HepG2 (cell line): ENCODE results near the gene ZNF30. TPM values are rescaled to one million over a fixed set of nuclear protein-coding genes. Genes with fewer than 3 reads are reported as not detected.

ENCODE experiments used
- ATF7 ChIP-seq, 2 experiments: fragments of 450-650 bp in 1 of 2; sonication (generic) in 1 of 2; formaldehyde crosslinking in 1 of 2; IDR thresholded peaks; 2 replicates each; pipeline versions ENCODE4 v1.4.0 to v1.6.1; 2016 to 2020; ENCODE audit warnings: antibody characterized with exemption in 1 of 2, mild to moderate bottlenecking in 1 of 2, missing genetic modification reagents in 1 of 2
- CEBPG ChIP-seq: IDR thresholded peaks from 2 replicates; pipeline ENCODE4 v1.6.1; 2016
- CHCHD3 ChIP-seq: sonication (generic); formaldehyde crosslinking; IDR thresholded peaks from 2 replicates; pipeline ENCODE4 v1.8.0; 2022; ENCODE audit warnings: mild to moderate bottlenecking, missing genetic modification reagents, moderate library complexity
- CTCF ChIP-seq: sonication (generic); formaldehyde crosslinking; IDR thresholded peaks from 2 replicates; pipeline ENCODE4 v1.5.0; 2020; ENCODE audit warnings: mild to moderate bottlenecking, missing genetic modification reagents, moderate library complexity
- DMTF1 ChIP-seq: sonication (generic); formaldehyde crosslinking; IDR thresholded peaks from 2 replicates; pipeline ENCODE4 v1.4.0; 2020; ENCODE audit warnings: mild to moderate bottlenecking, missing genetic modification reagents
- HNRNPLL ChIP-seq: fragments of 200-400 bp; formaldehyde crosslinking; IDR thresholded peaks from 2 replicates; pipeline ENCODE4 v1.6.1; 2017; ENCODE audit warnings: mild to moderate bottlenecking, low read depth, low read length; ENCODE audit not compliant: poor library complexity, severe bottlenecking
- IRX3 ChIP-seq: sonication (generic); formaldehyde crosslinking; IDR thresholded peaks from 2 replicates; pipeline ENCODE4 v1.8.1; 2023; ENCODE audit warnings: mild to moderate bottlenecking, low read depth, missing genetic modification reagents, borderline replicate concordance
- KLF11 ChIP-seq: IDR thresholded peaks from 2 replicates; pipeline ENCODE4 v1.6.1; 2016; ENCODE audit warnings: missing compliant biosample characterization
- MEF2D ChIP-seq: sonication (generic); formaldehyde crosslinking; IDR thresholded peaks from 2 replicates; pipeline ENCODE4 v1.5.1; 2020; ENCODE audit warnings: mild to moderate bottlenecking, missing genetic modification reagents
- MEIS2 ChIP-seq: sonication (generic); formaldehyde crosslinking; IDR thresholded peaks from 2 replicates; pipeline ENCODE4 v1.9.0; 2021; ENCODE audit warnings: mild to moderate bottlenecking, missing genetic modification reagents
- NR2F1 ChIP-seq, 2 experiments: fragments of 450-650 bp in 1 of 2; formaldehyde crosslinking in 1 of 2; IDR thresholded peaks; 2 replicates each; pipeline versions ENCODE4 v1.5.0 to v1.6.1; 2016 to 2020; ENCODE audit warnings: mild to moderate bottlenecking in 1 of 2, missing compliant biosample characterization in 1 of 2, missing genetic modification reagents in 1 of 2, moderate library complexity in 1 of 2
- SMAD9 ChIP-seq: sonication (generic); formaldehyde crosslinking; IDR thresholded peaks from 2 replicates; pipeline ENCODE4 v1.5.1; 2020; ENCODE audit warnings: mild to moderate bottlenecking, missing genetic modification reagents
- SOX13 ChIP-seq, 3 experiments: fragments of 450-650 bp in 1 of 3; sonication (generic) in 1 of 3; formaldehyde crosslinking in 1 of 3; IDR thresholded peaks in 2 of 3; conservative IDR thresholded peaks in 1 of 3; 2 replicates each; pipeline versions ENCODE4 v1.5.0 to v1.6.1; 2016 to 2020; ENCODE audit warnings: antibody characterized with exemption in 1 of 3, mild to moderate bottlenecking in 1 of 3, missing compliant biosample characterization in 1 of 3, missing genetic modification reagents in 1 of 3, moderate library complexity in 1 of 3
- TBX2 ChIP-seq: sonication (generic); formaldehyde crosslinking; IDR thresholded peaks from 2 replicates; pipeline ENCODE4 v1.5.0; 2020; ENCODE audit warnings: missing genetic modification reagents, mild to moderate bottlenecking, borderline replicate concordance
- ZNF501 ChIP-seq: sonication (generic); formaldehyde crosslinking; IDR thresholded peaks from 2 replicates; pipeline ENCODE4 v1.5.1; 2020; ENCODE audit warnings: mild to moderate bottlenecking, moderate library complexity, missing genetic modification reagents
- ZNF547 ChIP-seq: sonication (generic); formaldehyde crosslinking; IDR thresholded peaks from 2 replicates; pipeline ENCODE4 v1.5.1; 2020; ENCODE audit warnings: mild to moderate bottlenecking, missing genetic modification reagents
- ZNF563 ChIP-seq: sonication (generic); formaldehyde crosslinking; IDR thresholded peaks from 2 replicates; pipeline ENCODE4 v1.8.0; 2022; ENCODE audit warnings: mild to moderate bottlenecking, moderate library complexity, missing genetic modification reagents
- ZNF713 ChIP-seq: sonication (generic); formaldehyde crosslinking; IDR thresholded peaks from 2 replicates; pipeline ENCODE4 v1.4.0; 2020; ENCODE audit warnings: mild to moderate bottlenecking, missing genetic modification reagents
- polyA plus RNA-seq, 8 experiments: library from polyadenylated mRNA; depleted of rRNA in 3 of 8; stranded (reverse) in 7 of 8; unstranded in 1 of 8; fragments of >200 nt; fragmentation: Illumina TruSeq in 4 of 8; extraction: Trizol in 4 of 8; gene quantifications; 2 replicates each; pipeline versions ENCODE4 v1.2.1 to v1.2.3, GENCODE V29; 2011 to 2016; ENCODE audit warnings: low read depth in 4 of 8, missing spikeins in 1 of 8, mixed read lengths in 1 of 8; ENCODE audit not compliant: insufficient read depth in 1 of 8
- total RNA-seq, 5 experiments: library from RNA; depleted of rRNA; stranded (reverse); fragments of >200 nt; fragmentation: Illumina TruSeq; extraction: Trizol; gene quantifications; 2 replicates each; pipeline ENCODE4 v1.2.3, GENCODE V29; 2016; ENCODE audit warnings: low read depth in 1 of 5
- TF ChIP-seq, protein P1 (sequence below): sonication (generic); formaldehyde crosslinking; IDR thresholded peaks from 2 replicates; pipeline ENCODE4 v1.5.1; 2020; ENCODE audit warnings: mild to moderate bottlenecking, missing genetic modification reagents, borderline replicate concordance
- TF ChIP-seq, protein P2 (sequence below): sonication (generic); formaldehyde crosslinking; IDR thresholded peaks from 2 replicates; pipeline ENCODE4 v1.4.0; 2020; ENCODE audit warnings: missing genetic modification reagents

ZNF30 gene
- total and polyA plus RNA-seq, 2 of the 13 experiments (the other 11 are each of a cell fraction or from before 2014, with no cell fraction given) = 2.3 to 4.4 TPM

- TF ChIP-seq, protein P1, sequence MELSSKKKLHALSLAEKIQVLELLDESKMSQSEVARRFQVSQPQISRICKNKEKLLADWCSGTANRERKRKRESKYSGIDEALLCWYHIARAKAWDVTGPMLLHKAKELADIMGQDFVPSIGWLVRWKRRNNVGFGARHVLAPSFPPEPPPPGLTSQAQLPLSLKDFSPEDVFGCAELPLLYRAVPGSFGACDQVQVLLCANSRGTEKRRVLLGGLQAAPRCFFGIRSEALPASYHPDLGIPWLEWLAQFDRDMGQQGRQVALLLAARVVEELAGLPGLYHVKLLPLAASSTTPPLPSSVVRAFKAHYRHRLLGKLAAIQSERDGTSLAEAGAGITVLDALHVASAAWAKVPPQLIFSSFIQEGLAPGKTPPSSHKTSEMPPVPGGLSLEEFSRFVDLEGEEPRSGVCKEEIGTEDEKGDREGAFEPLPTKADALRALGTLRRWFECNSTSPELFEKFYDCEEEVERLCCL (CRISPR knock-in tag) = no peak
- no peak for TF ChIP-seq SOX13 (IDR thresholded peaks at IDR 0.05)
- 0 out of 4 replicates have a peak, but pooled peaks of 1 of the 2 experiments have one; percentile 8 for TF ChIP-seq SOX13 (CRISPR knock-in tag; conservative IDR thresholded peaks at IDR 0.05 in 1 of 2, IDR thresholded peaks at IDR 0.05 in 1 of 2)
- 0 out of 2 replicates have a peak, but pooled peaks have one; percentile 51 for TF ChIP-seq CHCHD3 (CRISPR knock-in tag)
- no peak for TF ChIP-seq SMAD9 (CRISPR knock-in tag)
- TF ChIP-seq ZNF547 (CRISPR knock-in tag) = 0 out of 2 replicates have a peak, but pooled peaks have one; percentile 72
- TF ChIP-seq CTCF = 0 out of 2 replicates have a peak, but pooled peaks have one; percentile 21
- no peak for TF ChIP-seq KLF11
- peak; percentile 65 for TF ChIP-seq HNRNPLL
- TF ChIP-seq DMTF1 (CRISPR knock-in tag) = no peak
- no peak for TF ChIP-seq ATF7 (IDR thresholded peaks at IDR 0.05)
- no peak for TF ChIP-seq ATF7 (CRISPR knock-in tag; IDR thresholded peaks at IDR 0.05)
- no peak for TF ChIP-seq MEF2D (CRISPR knock-in tag)
- TF ChIP-seq ZNF713 (CRISPR knock-in tag) = no peak
- 0 out of 2 replicates have a peak, but pooled peaks have one; percentile 48 for TF ChIP-seq IRX3
- TF ChIP-seq TBX2 = peak; percentile 77
- peak; percentile 2; the same call in 1 of the 2 replicates for TF ChIP-seq CEBPG (CRISPR knock-in tag)
- peak; percentile 65; the same call in 1 of the 2 replicates for TF ChIP-seq MEIS2 (CRISPR knock-in tag)
- TF ChIP-seq NR2F1 (CRISPR knock-in tag; IDR thresholded peaks at IDR 0.05) = no peak
- TF ChIP-seq ZNF563 (CRISPR knock-in tag) = peak; percentile 90
- TF ChIP-seq ZNF501 (CRISPR knock-in tag) = peak; percentile 90
- TF ChIP-seq, protein P2, sequence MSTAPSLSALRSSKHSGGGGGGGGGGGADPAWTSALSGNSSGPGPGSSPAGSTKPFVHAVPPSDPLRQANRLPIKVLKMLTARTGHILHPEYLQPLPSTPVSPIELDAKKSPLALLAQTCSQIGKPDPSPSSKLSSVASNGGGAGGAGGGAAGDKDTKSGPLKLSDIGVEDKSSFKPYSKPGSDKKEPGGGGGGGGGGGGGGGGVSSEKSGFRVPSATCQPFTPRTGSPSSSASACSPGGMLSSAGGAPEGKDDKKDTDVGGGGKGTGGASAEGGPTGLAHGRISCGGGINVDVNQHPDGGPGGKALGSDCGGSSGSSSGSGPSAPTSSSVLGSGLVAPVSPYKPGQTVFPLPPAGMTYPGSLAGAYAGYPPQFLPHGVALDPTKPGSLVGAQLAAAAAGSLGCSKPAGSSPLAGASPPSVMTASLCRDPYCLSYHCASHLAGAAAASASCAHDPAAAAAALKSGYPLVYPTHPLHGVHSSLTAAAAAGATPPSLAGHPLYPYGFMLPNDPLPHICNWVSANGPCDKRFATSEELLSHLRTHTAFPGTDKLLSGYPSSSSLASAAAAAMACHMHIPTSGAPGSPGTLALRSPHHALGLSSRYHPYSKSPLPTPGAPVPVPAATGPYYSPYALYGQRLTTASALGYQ (CRISPR knock-in tag) = 0 out of 2 replicates have a peak, but pooled peaks have one; percentile 58
These were observed at the start of gene ZNF30 (continued) for GRCh38 chr19:34926685-34927375.
